H54 (cell line): ENCODE measurements around the gene ZNF263.

Source experiments
- DNase-seq: peaks from one replicate; pipeline ENCODE4 v3.0.0; 2011; ENCODE audit warnings: low spot score, mixed read lengths; ENCODE audit not compliant: insufficient read length
- FAIRE-seq: peaks from 3 replicates; lab custom pipeline; 2011; peaks lifted over from hg19 to GRCh38; lab: Jason Lieb, UNC
- POLR2A ChIP-seq: IDR thresholded peaks from 2 replicates; pipeline ENCODE4 v1.6.1; 2011; ENCODE audit warnings: low read depth, mild to moderate bottlenecking, low read length

Gene ZNF263

DNA sequence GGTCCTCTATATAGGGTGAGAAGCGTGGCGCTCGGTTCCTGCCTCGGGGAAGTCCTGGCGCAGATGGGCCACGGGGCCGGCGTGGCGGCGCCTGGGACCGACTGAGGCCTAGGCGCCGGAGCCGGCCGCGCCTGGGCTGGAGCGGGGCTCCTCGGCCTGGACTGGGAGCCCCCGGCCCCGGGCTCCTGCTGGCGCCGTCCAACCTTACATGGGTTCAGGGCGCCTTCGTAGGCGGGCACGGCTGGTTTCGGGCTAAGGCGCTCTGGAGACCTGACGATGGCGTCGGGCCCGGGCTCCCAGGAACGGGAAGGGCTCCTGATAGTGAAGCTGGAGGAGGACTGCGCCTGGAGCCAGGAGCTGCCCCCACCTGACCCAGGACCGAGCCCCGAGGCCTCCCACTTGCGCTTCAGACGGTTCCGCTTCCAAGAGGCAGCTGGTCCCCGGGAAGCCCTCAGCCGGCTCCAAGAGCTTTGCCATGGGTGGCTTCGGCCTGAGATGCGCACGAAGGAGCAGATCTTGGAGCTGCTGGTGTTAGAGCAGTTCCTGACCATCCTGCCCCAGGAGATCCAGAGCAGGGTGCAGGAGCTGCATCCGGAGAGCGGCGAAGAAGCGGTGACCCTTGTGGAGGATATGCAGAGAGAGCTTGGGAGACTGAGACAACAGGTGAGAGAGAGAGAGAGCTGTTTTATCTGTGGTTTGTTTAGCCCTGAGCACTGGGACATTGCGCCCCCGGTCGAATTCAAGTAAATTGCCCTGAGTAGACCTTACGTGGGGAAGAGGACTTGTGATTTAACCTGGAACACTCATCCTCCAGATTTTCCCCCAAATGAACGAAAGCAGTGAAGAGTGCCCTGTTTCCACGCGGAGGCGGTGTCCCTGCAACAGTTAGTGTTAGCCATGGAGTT lies 504 bp downstream of the ZNF263 start:
- FAIRE-seq (no peak), DNase-seq (no peak)

GRCh38 chr16:3285131-3285530 lies 1.8 kb downstream of the ZNF263 start:
- FAIRE-seq (no peak), DNase-seq (no peak)
- TF ChIP-seq POLR2A, result no peak

More for the DNA sequence above, 504 bp downstream of the ZNF263 start:
- TF ChIP-seq POLR2A, result no peak

- DNase-seq (no peak), FAIRE-seq (no peak)
- TF ChIP-seq POLR2A, result no peak
These were observed 6.8 kb downstream of the ZNF263 start for GRCh38 chr16:3289998-3290673.

- DNase-seq (no peak), FAIRE-seq (no peak)
- no peak for TF ChIP-seq POLR2A
These were observed 9.3 kb downstream of the ZNF263 start for GRCh38 chr16:3292604-3293003.

DNA sequence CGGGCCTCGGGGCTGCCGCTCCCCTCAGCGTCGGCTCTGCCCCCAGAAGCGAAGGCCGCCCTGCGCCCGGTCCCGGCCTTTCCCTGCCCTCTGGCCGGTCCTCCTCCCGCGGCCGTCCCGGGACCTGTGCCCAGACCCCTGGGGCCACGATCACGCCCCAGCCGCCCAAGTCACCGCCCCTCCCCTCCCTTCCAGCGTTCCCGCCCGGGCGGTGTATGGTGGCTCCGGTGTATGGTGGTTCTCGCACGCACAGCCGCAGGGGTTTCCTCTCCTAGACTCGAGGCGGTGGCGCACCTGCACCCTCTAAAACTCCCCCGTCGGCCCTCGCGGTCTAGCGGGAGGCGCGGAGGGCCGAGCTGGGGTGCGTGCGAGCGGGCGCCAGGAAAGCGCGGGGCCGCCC lies 11.9 kb downstream of the ZNF263 start:
- DNase-seq (no peak), FAIRE-seq (no peak)
- TF ChIP-seq POLR2A, result no peak

- no peak for TF ChIP-seq POLR2A
- DNase-seq (no peak), FAIRE-seq (no peak)
These were observed 12.5 kb downstream of the ZNF263 start for GRCh38 chr16:3295783-3296182.

DNA sequence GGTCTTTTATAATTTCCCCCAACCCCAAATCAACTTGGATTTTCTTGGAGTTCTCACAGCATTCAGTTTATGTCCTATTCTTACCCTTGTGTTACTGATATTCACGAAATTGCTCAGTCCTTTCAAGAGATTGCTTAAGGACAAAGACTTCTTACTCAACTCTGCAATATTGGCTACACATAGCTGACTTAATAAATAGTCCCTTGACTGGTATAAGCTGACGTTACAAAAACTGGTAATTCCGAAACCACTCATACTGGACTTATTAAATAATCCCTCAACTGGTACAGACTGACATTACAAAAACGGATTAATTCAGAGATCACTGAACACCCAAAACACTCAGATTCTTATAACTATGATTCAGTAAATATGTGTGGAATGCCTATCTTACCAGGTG lies 21.1 kb downstream of the ZNF263 start:
- no peak for TF ChIP-seq POLR2A
- FAIRE-seq (no peak), DNase-seq (no peak)

GRCh38 chr16:3305109-3306068 lies 22.1 kb downstream of the ZNF263 start, which contains the start of the genes TIGD7 and ZNF75A:
Gene TIGD7, minus strand, starts transcription at chr16:3305430. Its CDS starts 4,816 bp downstream, at chr16:3300614.
Gene ZNF75A, plus strand, starts transcription at chr16:3305497. Its CDS starts 2,932 bp downstream, at chr16:3308429.
- FAIRE-seq (peak; percentile 45), DNase-seq (peak; percentile 89)
- peak; percentile 78 for TF ChIP-seq POLR2A

DNA sequence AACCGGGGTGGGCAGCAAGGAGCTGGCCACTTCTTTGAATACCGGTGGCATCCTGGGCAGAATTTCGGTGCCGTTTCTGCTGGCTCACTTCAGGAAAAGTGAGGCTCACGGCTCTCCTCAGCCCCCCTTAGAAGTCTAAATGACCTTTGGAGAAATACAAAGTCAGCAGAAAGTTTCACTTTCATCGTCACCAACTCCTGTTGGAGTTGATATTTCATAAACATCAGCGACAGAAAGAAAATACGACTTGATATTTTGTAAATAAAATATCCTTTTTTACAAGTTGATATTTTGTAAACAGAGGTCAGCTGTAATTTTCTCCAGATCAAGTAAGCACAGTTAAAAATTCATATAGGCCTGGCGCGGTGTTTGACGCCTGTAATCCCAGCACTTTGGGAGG lies 22.8 kb downstream of the ZNF263 start:
- FAIRE-seq (no peak), DNase-seq (no peak)
- no peak for TF ChIP-seq POLR2A

GRCh38 chr16:3311496-3311895 lies 28.2 kb downstream of the ZNF263 start:
- DNase-seq, result no peak
- FAIRE-seq, result no peak
- TF ChIP-seq POLR2A, result no peak

- FAIRE-seq (no peak), DNase-seq (no peak)
- TF ChIP-seq POLR2A, result no peak
These were observed 34.2 kb downstream of the ZNF263 start for GRCh38 chr16:3317315-3317999.

DNA sequence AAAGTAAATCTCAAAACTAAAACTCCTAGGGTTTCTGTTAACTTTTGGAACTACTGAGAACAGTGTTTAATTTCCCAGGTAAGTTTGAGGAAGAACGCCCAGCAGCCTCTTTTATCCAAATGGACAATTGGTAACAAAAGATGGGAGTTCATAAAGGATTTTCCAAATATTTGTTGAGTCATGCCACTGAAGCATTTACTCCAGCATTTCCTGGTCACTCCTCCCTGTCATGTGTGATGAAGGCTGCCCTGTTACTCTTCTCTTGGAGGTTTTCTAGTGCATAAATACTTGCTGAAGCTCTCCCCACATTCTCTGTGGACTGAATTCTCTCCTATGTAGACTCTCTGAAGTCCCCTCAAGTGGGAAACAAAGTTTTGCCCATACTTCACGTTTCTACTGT lies 38.5 kb downstream of the ZNF263 start:
- no peak for DNase-seq
- no peak for TF ChIP-seq POLR2A
- FAIRE-seq, result no peak

- no peak for TF ChIP-seq POLR2A
- DNase-seq (no peak), FAIRE-seq (no peak)
These were observed 44.2 kb downstream of the ZNF263 start for GRCh38 chr16:3327514-3327913.
